HL-60 (cell line): ENCODE results near the gene CFAP54.

ENCODE experiments used
- DNase-seq, 2 experiments: peaks; one replicate each; pipeline ENCODE4 v3.0.0-alpha.2; 2010 to 2020; ENCODE audit warnings: low read depth in 1 of 2, low spot score in 1 of 2
- H3K27ac ChIP-seq: fragments of 250-450 bp; sonication (Bioruptor Pico); replicated peaks from 2 replicates; pipeline ENCODE4 v1.5.1; 2020; ENCODE audit warnings: mild to moderate bottlenecking, moderate library complexity
- H3K27me3 ChIP-seq: fragments of 250-450 bp; sonication (Bioruptor Pico); 2 replicates; pipeline ENCODE4 v1.5.1; 2021; ENCODE audit warnings: mild to moderate bottlenecking, moderate library complexity; ENCODE audit not compliant: insufficient read depth, poor library complexity, severe bottlenecking
- H3K4me3 ChIP-seq: replicated peaks from 2 replicates; pipeline ENCODE4 v1.5.1; 2011; ENCODE audit warnings: mild to moderate bottlenecking, control low read depth, low read length; ENCODE audit not compliant: insufficient read depth
- GABPA ChIP-seq: IDR thresholded peaks from 2 replicates; pipeline ENCODE4 v1.6.1; 2012; ENCODE audit warnings: low read depth
- POLR2AphosphoS5 ChIP-seq: IDR thresholded peaks from 2 replicates; pipeline ENCODE4 v1.6.1; 2012; ENCODE audit warnings: low read depth
- SPI1 ChIP-seq: IDR thresholded peaks from 2 replicates; pipeline ENCODE4 v1.6.1; 2012; ENCODE audit warnings: low read depth, mild to moderate bottlenecking, borderline replicate concordance
- TF ChIP-seq, protein P1 (sequence below): IDR thresholded peaks from 2 replicates; pipeline ENCODE4 v1.6.1; 2012; ENCODE audit warnings: low read depth; ENCODE audit not compliant: insufficient replicate concordance
- TF ChIP-seq, protein P2 (sequence below): IDR thresholded peaks from one replicate; pipeline ENCODE4 v1.5.1; 2011; ENCODE audit warnings: low read length, control low read depth, inconsistent platforms; ENCODE audit not compliant: insufficient read depth

Gene CFAP54

DNA sequence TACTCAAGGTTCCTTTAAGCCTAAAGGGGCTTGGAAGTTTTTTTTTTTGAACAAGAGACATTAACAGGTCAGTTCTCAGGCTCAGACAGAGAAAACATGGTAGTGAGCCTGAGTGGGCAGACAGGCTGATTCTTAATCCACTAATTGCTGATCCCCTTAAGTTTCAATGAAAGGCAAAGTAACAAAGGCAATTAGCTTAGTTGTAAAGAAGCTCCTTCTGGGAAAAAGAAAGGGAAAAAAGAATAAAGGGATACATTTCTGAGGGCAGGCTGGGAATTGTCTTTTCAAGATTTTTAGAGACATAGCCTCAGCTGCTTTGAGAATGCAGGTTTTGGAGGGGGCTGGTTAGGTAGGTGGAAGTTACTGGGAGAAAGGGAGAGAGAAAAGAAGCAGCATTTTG, 133.8 kb downstream of the CFAP54 start:
- Histone ChIP-seq H3K27me3 (no peaks in the 10 kb centered on the region), H3K4me3 (no peak overlapping the region), H3K27ac (no peak overlapping the region)
- DNase-seq, result no peak
- TF ChIP-seq, protein P1, sequence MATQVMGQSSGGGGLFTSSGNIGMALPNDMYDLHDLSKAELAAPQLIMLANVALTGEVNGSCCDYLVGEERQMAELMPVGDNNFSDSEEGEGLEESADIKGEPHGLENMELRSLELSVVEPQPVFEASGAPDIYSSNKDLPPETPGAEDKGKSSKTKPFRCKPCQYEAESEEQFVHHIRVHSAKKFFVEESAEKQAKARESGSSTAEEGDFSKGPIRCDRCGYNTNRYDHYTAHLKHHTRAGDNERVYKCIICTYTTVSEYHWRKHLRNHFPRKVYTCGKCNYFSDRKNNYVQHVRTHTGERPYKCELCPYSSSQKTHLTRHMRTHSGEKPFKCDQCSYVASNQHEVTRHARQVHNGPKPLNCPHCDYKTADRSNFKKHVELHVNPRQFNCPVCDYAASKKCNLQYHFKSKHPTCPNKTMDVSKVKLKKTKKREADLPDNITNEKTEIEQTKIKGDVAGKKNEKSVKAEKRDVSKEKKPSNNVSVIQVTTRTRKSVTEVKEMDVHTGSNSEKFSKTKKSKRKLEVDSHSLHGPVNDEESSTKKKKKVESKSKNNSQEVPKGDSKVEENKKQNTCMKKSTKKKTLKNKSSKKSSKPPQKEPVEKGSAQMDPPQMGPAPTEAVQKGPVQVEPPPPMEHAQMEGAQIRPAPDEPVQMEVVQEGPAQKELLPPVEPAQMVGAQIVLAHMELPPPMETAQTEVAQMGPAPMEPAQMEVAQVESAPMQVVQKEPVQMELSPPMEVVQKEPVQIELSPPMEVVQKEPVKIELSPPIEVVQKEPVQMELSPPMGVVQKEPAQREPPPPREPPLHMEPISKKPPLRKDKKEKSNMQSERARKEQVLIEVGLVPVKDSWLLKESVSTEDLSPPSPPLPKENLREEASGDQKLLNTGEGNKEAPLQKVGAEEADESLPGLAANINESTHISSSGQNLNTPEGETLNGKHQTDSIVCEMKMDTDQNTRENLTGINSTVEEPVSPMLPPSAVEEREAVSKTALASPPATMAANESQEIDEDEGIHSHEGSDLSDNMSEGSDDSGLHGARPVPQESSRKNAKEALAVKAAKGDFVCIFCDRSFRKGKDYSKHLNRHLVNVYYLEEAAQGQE, result no peak
- TF ChIP-seq GABPA (no peak), POLR2AphosphoS5 (no peak), SPI1 (no peak)
- TF ChIP-seq, protein P2, sequence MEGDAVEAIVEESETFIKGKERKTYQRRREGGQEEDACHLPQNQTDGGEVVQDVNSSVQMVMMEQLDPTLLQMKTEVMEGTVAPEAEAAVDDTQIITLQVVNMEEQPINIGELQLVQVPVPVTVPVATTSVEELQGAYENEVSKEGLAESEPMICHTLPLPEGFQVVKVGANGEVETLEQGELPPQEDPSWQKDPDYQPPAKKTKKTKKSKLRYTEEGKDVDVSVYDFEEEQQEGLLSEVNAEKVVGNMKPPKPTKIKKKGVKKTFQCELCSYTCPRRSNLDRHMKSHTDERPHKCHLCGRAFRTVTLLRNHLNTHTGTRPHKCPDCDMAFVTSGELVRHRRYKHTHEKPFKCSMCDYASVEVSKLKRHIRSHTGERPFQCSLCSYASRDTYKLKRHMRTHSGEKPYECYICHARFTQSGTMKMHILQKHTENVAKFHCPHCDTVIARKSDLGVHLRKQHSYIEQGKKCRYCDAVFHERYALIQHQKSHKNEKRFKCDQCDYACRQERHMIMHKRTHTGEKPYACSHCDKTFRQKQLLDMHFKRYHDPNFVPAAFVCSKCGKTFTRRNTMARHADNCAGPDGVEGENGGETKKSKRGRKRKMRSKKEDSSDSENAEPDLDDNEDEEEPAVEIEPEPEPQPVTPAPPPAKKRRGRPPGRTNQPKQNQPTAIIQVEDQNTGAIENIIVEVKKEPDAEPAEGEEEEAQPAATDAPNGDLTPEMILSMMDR, result no peak

DNA sequence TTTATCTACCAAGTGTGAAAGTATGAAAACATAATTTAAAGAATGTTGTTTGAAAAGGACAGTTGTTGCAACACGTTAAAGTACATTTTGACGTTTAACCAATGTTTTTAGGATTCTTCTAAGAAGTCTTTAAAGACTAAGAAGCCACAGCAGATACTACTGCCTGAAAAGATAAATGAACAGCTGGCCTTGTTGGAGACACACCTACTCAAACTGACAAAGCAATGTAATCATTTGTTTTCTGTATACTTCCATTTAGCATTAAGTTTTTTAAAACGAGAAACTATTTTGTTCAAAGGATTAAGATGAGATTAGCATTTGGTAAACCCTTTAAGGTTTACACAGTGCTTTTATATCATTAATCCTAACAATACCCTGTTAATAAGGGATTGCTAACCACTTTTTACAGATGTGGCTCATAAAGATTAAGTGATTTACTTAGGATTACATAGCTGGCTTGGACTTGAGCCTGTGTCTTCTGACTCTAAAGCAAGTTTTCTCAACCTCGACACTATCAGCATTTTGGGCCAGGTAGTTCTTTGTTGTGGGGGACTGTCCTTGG, 134.4 kb downstream of the CFAP54 start:
- TF ChIP-seq SPI1 (no peak), GABPA (no peak), POLR2AphosphoS5 (no peak)
- TF ChIP-seq, protein P1, result no peak
- TF ChIP-seq, protein P2, result no peak
- DNase-seq, result no peak

DNA sequence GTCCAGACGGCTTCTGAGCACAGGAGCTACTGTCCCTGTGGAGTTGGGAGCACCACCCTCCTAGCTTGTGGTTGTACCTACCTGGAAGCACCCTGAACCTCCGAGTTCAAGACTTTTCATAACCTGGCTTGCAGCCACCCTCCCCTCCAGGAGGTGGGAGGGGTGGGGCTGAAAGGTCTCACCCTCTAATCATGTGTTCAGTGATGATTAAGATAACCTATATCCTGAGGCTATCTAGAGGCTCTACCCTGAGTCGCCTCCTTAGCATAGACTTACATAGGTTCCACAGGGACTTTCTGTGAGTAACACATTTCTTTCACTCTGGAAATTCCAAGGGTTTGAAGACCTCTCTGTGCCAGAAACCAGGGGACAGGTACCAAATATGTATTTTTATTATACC, 146.5 kb downstream of the CFAP54 start:
- TF ChIP-seq POLR2AphosphoS5 (no peak), GABPA (no peak), SPI1 (no peak)
- TF ChIP-seq, protein P1, result no peak
- TF ChIP-seq, protein P2, result no peak
- DNase-seq, result no peak
- no peak overlapping the region for H3K27ac ChIP-seq

More for the DNA sequence above, 134.4 kb downstream of the CFAP54 start:
- Histone ChIP-seq H3K27ac (no peak overlapping the region), H3K4me3 (no peak overlapping the region), H3K27me3 (no peaks in the 10 kb centered on the region)

More for the DNA sequence above, 146.5 kb downstream of the CFAP54 start:
- no peaks in the 10 kb centered on the region for H3K27me3 ChIP-seq
- no peak overlapping the region for H3K4me3 ChIP-seq
